IPS-11a (cell line): ENCODE measurements around the gene TPRA1.
"Not testable (repeated sequence)": the region's sequence is repeated elsewhere in the genome, so short reads cannot be mapped to it uniquely, and the experiment has no call there.

Source experiments
- H3K4me3 ChIP-seq: one replicate; pipeline ENCODE4 v1.5.1; 2013; ENCODE audit warnings: low read depth, low read length, control low read depth

Gene TPRA1

GRCh38 chr3:127539366-127540060 is 51.0 kb downstream of the TPRA1 start:
- H3K4me3 ChIP-seq, result no peak overlapping the region

GRCh38 chr3:127538569-127538968 is 52.0 kb downstream of the TPRA1 start:
- H3K4me3 ChIP-seq, result no peak overlapping the region

- no peak overlapping the region for H3K4me3 ChIP-seq
Observed at GRCh38 chr3:127536830-127537812, 53.4 kb downstream of the TPRA1 start.

- no peak overlapping the region for H3K4me3 ChIP-seq
Observed at GRCh38 chr3:127535901-127536829, 54.4 kb downstream of the TPRA1 start.

- no peak overlapping the region for H3K4me3 ChIP-seq
Observed at GRCh38 chr3:127535106-127535785, 55.3 kb downstream of the TPRA1 start.

- H3K4me3 ChIP-seq, result no peak overlapping the region
Observed at GRCh38 chr3:127534564-127534963, 56.0 kb downstream of the TPRA1 start.

GRCh38 chr3:127534161-127534451 is 56.4 kb downstream of the TPRA1 start:
- no peak overlapping the region for H3K4me3 ChIP-seq

GRCh38 chr3:127532561-127533203 is 57.9 kb downstream of the TPRA1 start:
- H3K4me3 ChIP-seq, result no peak overlapping the region

- no peak overlapping the region for H3K4me3 ChIP-seq
Observed at GRCh38 chr3:127531821-127532220, 58.7 kb downstream of the TPRA1 start.

- H3K4me3 ChIP-seq, result not testable (repeated sequence)
Observed at GRCh38 chr3:127530863-127531262, 59.7 kb downstream of the TPRA1 start.

GRCh38 chr3:127529346-127530188 is 61.0 kb downstream of the TPRA1 start:
- H3K4me3 ChIP-seq, result no peak overlapping the region

- H3K4me3 ChIP-seq, result no peak overlapping the region
Observed at GRCh38 chr3:127525373-127525772, 65.2 kb downstream of the TPRA1 start.

- H3K4me3 ChIP-seq, result no peak overlapping the region
Observed at GRCh38 chr3:127524296-127524896, 66.1 kb downstream of the TPRA1 start.
